Limb (tissue), 2 donors: ENCODE measurements around the gene C17orf100.
"Not testable (repeated sequence)": the region's sequence is repeated elsewhere in the genome, so short reads cannot be mapped to it uniquely, and the experiment has no call there.

ENCODE experiments used
- DNase-seq, 2 donors: peaks; one replicate each; pipeline ENCODE4 v3.0.0-alpha.2; 2016; ENCODE audit errors: extremely low spot score in 2 of 2

Gene C17orf100

DNA sequence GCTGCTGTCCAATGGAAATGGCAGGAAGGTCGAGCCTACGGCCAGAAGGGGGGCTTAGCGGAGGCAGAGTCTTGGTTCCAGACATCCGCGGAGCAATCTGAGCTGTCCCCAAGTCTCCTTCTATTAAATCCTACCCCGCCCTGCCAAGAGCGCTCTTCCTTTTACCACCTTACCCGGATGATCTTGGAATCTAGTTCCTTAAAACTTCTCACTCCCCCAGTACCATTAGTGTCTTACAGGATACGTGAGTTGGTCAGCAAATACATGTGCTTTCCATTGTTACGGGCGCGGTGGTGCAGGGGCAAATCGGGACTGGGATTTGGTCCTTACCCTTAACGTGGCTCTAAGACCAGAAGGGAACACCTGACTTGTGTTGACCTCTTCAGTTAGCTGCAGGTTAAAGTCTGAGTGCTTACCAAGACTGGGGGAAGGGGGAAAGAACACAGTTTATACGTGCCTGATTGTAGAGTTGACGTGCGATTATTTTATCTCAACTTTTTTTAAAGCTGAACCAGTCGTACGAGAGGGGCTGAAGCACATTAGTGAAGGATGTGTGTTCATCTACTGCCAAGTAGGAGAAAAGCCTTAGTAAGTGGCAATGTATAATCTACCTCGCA lies 10.2 kb upstream of the C17orf100 start:
- DNase-seq = peak in 1 of 2 donors; percentile 13

DNA sequence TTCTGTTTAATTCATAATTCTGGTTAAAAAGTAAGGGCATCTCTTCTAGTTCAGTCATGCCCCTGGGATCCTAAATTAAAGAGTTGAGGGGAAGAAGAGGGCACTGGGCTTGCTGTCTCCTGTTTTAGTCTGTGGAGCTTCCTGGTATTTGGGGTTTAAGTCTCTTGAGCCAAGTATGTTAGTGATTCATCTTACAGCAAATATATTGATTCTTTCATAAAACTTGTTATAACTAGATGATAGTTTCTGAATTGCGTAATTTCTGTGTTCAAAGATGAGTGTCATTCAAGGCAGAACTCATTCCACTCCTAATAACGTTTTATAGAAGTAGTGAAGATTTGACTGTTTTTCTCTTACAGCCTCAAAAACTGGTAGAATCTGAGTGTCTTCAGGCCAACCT lies 9.0 kb upstream of the C17orf100 start:
- DNase-seq = no peak

DNA sequence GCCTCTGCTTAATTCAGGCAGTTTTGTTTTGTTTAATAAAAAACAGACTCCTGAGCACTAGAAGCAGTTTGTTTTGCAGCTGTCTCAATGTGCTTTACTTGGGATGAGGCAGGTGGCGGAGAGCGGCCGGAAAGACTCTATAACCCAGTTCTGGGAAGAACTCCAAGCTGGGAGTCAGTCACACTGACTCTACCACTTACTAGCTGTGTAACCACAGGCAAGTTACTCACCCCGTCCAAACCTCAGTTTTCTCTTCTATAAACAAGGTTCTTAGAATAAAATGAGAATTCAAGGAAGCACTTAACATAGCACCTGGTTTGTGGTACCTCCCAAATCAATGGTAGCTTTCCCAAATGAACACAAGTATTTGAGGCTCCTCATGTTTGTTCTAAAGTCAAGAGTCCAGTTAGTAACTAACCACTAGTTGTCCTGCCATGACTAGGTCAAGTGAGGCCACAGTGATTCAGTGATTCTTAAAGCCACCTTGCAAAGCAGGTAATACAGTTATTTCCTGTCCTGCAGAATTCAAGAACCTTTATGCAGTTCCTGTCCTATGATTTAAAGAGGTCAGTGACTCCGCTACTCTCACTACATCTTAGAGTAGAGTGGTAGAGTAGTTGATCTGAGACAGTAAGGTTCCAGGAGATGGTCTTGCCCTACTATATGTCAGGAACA lies 8.0 kb upstream of the C17orf100 start:
- DNase-seq = no peak

DNA sequence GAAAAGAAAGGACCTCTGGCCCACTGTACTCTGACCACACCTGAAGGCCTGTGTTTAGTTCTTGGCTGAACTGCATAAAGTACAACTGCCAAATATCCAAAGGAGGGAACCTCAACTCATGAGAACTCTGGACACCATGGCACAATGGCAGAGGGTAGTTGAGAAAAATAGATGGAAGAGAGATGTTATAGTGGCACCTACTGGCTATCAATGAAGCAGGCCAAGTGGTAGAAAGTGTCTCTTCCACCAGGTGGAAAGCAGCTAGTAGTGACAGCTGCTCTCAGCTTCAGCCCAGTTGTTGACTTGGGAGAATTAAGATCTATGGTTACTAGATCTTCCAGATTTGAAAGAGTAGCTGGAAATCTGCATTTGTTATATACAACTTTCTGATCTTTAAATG lies 3.4 kb upstream of the C17orf100 start:
- no peak for DNase-seq

DNA sequence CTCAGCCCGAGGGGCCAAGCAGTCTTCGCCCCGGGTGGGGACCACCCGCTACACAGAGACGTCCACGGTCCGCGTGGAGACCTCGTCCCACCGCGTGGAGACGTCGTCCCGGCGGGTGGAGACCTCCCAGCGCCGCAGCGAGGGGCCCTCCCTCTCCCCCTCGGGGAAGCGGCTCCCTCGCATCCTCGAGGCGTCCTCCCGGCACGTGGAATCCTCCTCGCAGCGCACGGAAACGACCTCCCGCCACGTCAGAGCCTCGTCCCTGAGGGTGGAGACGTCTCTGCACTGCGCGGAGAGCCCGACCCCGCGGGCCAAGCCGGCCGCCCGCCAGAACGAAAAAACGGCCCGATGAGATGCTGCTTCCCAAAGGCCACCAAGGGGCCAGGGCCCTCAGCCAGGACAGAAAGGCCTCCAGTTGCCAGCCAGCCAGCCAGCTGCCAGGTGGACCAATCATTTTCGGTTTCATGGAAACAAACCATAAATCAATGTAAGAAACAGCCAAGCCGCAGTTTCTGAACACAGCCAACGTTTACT lies 424 bp downstream of the C17orf100 start:
- peak; percentile 14 to 75 for DNase-seq

DNA sequence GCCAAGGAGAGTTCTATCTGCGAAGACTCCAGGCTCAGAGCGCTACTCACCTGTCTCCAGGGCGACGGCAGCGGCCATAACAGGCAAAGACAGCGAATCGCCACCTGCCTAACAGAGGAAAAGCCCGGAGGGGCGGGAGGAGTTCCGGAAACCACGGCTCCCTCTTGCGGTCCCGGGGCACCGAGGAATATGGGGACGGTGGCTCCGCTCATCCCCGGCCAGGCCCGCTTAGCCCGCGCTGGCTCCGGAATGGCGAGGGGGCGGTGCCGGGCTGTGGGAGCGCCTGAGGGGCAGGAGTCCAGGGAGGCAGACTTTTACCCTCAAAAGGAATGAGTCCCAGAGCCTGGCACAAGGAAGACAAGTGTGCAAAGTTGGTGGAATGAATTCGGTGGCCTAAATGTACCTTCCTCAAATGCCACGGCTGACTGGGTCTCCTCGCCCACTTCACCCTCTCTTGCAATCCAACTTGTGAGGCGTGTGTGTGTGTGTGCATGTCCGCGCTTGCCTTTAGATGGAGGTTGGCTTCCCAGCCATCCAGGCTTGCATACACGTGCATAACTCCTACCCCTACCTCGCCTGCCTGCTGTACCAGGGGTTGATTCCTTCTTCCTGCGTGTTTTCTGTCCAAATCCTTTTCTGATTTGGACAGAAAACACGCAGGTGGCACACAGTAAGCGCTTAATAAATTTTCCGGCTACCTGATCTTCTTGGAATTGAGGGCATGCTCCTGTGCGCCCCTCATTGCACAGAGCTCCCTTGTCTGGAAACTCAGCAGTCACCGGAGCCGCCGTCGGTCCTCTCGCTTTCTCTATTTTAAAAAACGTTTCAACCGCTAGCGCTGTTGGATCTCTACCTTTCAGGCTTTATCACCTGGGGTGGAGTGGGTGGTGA lies 3.5 kb downstream of the C17orf100 start:
- no peak for DNase-seq

DNA sequence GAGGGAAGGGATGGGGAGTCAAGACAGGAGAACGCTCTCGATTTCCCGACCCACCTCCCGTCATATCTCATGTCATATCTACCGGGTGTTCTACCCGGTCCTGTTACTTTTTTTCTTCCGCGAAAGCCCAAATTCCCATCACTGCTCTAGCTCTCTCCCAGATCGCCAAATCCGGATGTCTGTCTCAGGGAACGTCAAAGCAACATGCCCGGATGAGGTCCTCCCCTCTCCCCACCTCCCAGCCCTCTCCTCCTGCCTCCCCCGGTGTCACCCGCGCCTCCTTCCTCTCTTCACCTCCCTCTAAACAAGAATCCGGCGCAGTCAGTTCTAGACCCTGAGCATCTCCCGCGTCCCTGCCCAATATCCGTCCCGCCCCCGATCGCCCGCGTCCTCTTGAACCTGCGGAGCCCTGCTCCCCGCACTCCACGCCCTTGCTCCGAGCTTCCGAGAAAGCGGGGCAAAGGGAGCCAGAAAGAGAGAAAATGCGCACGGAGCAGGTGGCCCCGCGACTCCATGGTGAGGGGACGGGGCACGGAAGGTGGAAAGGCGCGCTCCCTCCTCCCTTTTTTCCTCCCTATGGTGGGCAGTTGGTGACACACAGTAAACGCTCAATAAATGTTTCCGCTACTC lies 4.3 kb downstream of the C17orf100 start:
- not testable (repeated sequence) for DNase-seq

- DNase-seq = not testable (repeated sequence)
These were observed 5.5 kb downstream of the C17orf100 start for GRCh38 chr17:6656797-6657632.

GRCh38 chr17:6657633-6658287 lies 6.2 kb downstream of the C17orf100 start:
- no peak for DNase-seq

DNA sequence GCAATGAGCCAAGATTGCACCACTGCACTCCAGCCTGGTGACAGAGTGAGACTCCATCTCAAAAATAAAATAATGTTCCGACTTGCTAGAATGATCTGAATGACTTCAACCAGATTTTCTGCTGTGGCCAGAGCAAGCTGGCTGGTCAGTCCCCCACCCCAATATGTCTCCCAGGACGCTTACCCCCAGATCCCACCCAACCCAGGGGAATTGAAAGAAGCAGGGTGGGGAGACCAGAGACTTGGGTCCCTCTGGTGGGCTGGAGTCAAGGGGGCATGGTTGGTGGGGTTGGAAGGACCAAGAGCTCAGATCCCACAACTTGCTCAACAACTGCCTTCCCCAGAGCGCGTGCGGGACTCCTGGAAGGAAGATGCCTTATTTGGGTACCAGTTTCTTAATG lies 6.8 kb downstream of the C17orf100 start:
- not testable (repeated sequence) for DNase-seq

DNA sequence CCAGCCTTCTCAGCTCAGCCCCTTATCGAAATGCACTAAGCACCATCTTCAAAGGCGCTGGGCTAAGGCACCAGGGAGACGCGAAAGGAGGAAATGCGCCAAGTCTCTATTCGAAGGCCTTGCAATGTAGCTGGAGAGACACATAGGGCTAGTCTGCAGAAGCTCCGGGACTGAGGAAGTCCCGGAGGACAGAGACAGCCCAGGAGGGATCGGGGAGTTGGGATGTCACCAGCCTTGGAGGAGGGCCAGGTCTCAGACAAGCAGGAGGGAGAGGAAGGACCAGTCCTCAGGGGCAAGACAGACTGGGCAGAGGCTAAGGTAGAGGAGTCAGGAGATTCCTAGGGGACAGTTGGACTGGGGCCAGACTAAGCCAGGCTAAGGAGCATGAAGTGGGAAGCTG lies 8.5 kb downstream of the C17orf100 start:
- DNase-seq = no peak

DNA sequence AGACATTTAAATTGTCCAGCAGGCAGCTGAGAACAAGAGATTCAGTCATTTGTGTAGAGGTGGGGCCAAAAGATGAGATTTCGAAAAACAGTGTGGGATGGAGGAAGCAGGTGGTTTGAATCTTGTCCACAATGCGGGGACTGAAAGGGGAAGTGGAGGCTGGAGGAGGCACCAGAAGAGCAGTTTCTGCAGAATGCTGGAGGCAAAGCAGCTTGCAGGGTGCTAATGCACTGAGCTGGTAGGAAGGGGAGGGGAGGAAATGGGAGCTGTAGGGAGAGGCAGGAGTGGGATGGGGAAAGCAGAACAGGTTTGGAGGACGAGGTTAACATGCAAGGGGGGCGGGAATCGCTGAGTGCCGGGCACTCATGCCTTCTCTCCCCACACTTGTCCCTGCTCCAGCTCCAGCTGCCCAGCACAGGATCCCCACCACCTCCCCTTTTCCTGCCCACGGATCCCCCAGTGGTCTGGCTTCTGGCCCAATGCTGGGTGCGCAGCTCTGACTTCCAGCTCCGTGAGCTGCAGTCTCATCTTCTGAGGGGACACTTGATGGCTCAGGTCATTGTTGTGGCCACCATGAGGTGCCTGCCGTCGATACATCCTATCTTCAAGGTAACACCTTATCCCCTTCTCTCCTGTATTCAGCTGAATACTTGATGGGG lies 9.4 kb downstream of the C17orf100 start:
- DNase-seq = no peak

GRCh38 chr17:6661464-6661848 lies 9.9 kb downstream of the C17orf100 start:
- DNase-seq = no peak

DNA sequence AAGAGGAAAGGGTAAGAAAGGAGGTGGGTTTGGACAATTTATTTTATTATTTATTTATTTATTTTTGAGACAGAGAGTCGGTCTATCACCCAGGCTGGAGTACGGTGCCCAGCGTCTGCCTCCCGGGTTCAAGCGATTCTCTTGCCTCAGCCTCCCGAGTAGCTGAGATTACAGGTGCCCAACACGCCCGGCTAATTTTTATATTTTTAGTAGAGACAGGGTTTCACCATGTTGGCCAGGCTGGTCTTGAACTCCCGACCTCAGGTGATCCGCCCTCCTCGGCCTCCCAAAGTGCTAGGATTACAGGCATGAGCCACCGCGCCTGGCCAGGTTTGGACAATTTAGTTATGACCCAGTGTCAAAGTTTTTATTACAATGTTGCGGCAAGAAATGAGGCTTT lies 11.6 kb downstream of the C17orf100 start:
- DNase-seq = not testable (repeated sequence)

DNA sequence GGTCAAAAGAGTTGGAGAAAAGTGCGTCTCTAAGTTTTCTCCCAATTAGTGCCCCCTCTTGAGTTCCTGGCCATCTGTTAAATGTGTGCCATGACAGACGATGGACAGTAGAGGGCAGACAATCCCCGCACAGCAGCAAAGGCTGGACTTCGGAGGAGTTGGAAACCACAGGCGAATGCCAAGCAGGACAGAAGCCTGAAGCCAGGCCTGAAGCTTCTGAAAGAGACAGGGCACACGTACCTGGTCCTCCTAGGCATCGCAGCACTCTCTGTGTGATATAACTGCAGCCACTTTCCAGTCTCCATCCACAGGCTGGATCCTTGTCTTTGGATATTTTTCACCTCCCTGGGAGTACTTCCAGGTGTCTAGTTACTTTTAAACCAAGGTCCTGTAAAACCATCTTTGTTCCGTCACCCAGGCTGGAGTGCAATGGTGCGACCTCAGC lies 14.5 kb downstream of the C17orf100 start:
- peak; percentile 75 to 82 for DNase-seq

DNA sequence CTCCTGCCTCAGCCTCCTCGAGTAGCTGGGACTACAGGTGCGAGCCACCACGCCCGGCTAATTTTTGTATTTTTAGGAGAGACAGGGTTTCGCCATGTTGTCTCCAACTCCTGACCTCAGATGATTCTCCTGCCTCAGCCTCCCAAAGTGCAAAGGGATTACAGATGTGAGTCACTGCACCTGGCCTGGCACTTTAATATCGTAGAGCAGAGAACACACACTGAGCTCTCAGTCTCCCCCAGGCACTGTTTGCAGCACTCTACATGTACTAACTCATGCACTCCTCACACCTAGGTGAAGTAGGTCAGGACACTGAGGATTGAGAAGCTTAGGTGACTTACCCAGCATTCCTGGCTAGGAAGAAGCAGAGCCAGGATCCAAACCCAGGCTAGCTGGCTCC lies 15.0 kb downstream of the C17orf100 start:
- DNase-seq = peak in 1 of 2 donors; percentile 9

DNA sequence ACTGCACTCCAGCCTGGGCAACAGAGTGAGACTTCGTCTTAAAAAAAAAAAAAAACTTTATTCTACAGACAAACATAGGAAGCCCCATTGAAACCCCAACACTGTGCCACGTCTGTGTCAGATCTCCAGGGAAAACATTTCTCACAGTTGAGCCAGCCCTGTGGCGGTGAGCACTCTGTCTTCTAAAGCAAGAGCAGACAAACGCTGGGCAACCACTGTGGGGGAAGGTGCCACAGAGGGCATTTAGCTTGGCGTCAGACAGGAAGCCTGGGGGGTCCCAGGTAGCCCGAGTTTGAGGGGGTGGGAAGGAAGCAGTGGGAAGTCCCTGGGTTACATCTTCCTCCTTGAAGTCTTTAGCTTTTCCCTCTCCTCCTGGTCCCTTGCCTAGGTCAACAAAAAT lies 16.0 kb downstream of the C17orf100 start:
- DNase-seq = no peak

DNA sequence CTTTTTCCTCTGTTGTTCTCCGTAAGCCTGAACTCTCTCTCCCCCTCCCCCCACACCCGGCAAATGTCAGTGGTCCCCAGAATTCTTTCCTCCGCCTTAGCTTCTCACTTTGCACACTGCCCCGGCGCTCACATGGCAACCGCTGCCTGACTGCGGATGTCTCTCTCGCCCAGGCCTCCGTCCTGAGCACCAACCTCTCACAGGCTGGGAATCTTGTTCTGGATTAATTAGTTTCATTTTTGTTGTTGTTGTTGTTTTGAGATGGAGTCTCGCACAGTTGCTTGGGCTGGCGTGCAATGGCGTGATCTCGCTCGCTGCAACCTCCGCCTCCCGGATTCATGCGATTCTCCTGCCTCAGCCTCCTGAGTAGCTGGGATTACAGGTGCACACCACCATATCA lies 16.7 kb downstream of the C17orf100 start:
- DNase-seq = no peak

GRCh38 chr17:6668727-6669425 lies 17.3 kb downstream of the C17orf100 start:
- DNase-seq = no peak
